Tibial artery (tissue), 4 donors: Measurements from ENCODE around the gene TMEM158.

Experiments used
- DNase-seq, 2 donors: peaks; one replicate each; pipeline ENCODE4 v3.0.0-alpha.2; 2019
- H3K27ac ChIP-seq, 2 donors: fragments of 200-600 bp; sonication (generic) in 1 of 2; 1 replicate in 1 of 2; 2 replicates in 1 of 2; pipeline ENCODE4 v1.5.1; 2018 to 2019; ENCODE audit warnings: mild to moderate bottlenecking in 1 of 2
- H3K27me3 ChIP-seq, 2 donors: fragments of 200-600 bp; sonication (generic) in 1 of 2; one replicate each; pipeline versions ENCODE4 v1.5.1 to v1.6.0; 2016 to 2019
- H3K36me3 ChIP-seq, 3 donors: fragments of 200-600 bp; sonication (generic) in 2 of 3; one replicate each; pipeline ENCODE4 v1.5.1; 2016 to 2019; ENCODE audit warnings: mild to moderate bottlenecking in 2 of 3
- H3K4me1 ChIP-seq, 4 donors: fragments of 200-600 bp; sonication (generic) in 2 of 4; 1 replicate in 3 of 4; 2 replicates in 1 of 4; pipeline ENCODE4 v1.5.1; 2016 to 2019
- H3K4me3 ChIP-seq, 2 donors: fragments of 200-600 bp; sonication (generic) in 1 of 2; 1 replicate in 1 of 2; 2 replicates in 1 of 2; pipeline ENCODE4 v1.5.1; 2018 to 2019; ENCODE audit warnings: mild to moderate bottlenecking in 2 of 2
- H3K9me3 ChIP-seq, 3 donors: fragments of 200-600 bp; sonication (generic) in 1 of 3; one replicate each; pipeline ENCODE4 v1.5.1; 2016 to 2019
- intact Hi-C: fragments of 100-400 bp; cut with DNase I; formaldehyde crosslinking; loops from one replicate; pipeline ENCODE4 v1.15.0; 2023; ENCODE audit warnings: low total_unique reads
- TF ChIP-seq, protein P1 (sequence below), 2 experiments: fragments of 200-600 bp in 1 of 2; fragments of 450-650 bp in 1 of 2; IDR thresholded peaks; one replicate each; pipeline ENCODE4 v1.5.1; 2017 to 2019; ENCODE audit warnings: antibody characterized with exemption in 2 of 2, mild to moderate bottlenecking in 1 of 2, moderate library complexity in 1 of 2

Gene TMEM158

DNA sequence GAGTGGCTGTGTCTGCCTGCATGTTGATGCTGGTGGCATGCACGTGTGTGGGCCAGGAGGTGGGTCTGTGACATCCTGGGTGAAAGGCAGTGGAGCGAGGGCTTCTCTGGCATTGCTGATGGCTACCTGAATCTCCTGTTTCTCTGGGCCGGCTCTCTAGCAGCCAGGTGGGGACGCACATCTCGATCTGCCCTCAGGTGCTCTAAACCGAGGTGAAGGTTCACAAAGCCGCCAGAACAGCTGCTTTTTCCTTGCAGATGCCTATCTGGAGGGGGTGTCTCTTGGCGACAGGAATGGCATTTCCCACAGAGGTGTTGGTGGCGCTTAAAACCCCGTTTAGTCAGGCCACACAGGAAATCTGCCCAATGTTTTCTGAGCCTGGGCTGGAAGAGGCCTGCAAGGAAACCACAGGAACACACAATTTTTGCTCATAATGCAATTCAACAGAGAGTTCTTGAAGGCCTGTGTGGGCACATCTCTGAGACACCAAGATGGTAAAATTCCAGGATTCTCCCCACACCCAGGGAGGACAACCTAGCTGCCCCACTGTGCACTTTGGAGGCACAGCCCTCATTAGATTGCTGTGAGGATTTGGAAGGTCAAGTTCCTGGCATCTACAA, 11.9 kb downstream of the TMEM158 start:
- peaks cover 0 to 14% of the 10 kb centered on the region in 2 donors for H3K27me3 ChIP-seq

DNA sequence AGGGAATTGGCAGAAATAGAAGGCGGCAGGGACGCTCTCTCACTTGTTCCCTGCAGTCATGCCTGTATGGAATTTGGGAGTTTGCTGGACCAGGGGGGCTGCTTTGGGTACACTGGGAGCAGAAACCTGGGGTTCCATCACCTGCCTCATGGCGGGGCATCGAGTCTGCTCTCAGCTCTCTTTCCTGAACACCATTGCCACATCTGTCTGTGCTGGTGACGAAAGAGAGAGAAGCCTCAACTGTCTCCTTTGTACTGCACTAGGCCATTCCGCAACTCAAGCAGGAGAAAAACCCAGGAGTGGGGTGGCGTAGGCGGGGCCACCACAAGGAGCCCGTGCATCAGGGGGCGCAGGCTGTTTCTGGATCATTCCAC, 14.0 kb downstream of the TMEM158 start:
- H3K27ac ChIP-seq = no peak overlapping the region
- intact Hi-C loops = loop anchor here (5.0 kb wide), 1 partner anchor 170 kb away; no protein-coding TSS in a partner anchor
- TF ChIP-seq, protein P1, sequence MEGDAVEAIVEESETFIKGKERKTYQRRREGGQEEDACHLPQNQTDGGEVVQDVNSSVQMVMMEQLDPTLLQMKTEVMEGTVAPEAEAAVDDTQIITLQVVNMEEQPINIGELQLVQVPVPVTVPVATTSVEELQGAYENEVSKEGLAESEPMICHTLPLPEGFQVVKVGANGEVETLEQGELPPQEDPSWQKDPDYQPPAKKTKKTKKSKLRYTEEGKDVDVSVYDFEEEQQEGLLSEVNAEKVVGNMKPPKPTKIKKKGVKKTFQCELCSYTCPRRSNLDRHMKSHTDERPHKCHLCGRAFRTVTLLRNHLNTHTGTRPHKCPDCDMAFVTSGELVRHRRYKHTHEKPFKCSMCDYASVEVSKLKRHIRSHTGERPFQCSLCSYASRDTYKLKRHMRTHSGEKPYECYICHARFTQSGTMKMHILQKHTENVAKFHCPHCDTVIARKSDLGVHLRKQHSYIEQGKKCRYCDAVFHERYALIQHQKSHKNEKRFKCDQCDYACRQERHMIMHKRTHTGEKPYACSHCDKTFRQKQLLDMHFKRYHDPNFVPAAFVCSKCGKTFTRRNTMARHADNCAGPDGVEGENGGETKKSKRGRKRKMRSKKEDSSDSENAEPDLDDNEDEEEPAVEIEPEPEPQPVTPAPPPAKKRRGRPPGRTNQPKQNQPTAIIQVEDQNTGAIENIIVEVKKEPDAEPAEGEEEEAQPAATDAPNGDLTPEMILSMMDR (IDR thresholded peaks at IDR 0.05) = no peak

More for the DNA sequence above, 11.9 kb downstream of the TMEM158 start:
- Histone ChIP-seq H3K4me3 (no peak overlapping the region), H3K9me3 (no peaks in the 10 kb centered on the region), H3K4me1 (peaks cover 0 to 6% (median 0%) of the 10 kb centered on the region in 4 donors), H3K27ac (no peak overlapping the region), H3K36me3 (no peaks in the 10 kb centered on the region)
- intact Hi-C loops = loop anchor here (5.0 kb wide), 1 partner anchor 172 kb away; no protein-coding TSS in a partner anchor
- TF ChIP-seq, protein P1 (IDR thresholded peaks at IDR 0.05) = no peak
- no peak for DNase-seq

DNA sequence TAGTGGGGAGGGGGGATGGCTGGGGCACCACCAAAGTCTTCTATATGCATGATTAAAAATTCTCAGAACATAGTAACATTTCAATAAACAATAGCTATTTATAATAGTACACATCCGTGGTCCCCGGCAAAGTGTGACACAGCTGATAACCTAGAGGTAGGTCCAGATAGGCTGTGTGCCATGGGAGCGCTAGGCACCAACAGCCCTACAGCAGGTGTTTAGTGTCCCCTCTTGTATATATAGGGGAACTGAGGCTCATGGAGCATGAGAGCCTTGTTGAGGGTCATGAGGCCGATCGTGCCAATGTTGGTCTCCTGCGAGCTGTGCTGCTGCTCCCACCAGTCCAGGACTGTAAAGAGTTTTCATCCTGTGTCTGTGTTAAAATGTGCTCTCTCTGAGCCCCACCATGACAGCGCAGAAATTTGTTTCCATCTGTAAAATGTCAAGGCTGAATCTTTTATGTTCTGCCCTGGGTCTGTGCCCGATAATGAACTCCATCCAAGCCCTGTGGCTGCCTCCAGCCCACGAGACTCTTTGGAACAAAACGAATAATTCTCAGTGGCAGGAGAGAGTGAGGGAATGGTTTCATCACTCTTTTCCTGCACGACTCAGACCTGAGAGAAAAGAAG, 14.5 kb downstream of the TMEM158 start:
- Histone ChIP-seq H3K4me3 (no peak overlapping the region), H3K9me3 (no peaks in the 10 kb centered on the region), H3K27me3 (peaks cover 0 to 14% of the 10 kb centered on the region in 2 donors), H3K27ac (no peak overlapping the region), H3K4me1 (peaks cover 0 to 6% (median 0%) of the 10 kb centered on the region in 4 donors), H3K36me3 (no peaks in the 10 kb centered on the region)
- intact Hi-C loops = loop anchor here (5.0 kb wide), 1 partner anchor 169 kb away; no protein-coding TSS in a partner anchor
- no peak for DNase-seq
- TF ChIP-seq, protein P1 (IDR thresholded peaks at IDR 0.05) = no peak

More for the DNA sequence above, 14.0 kb downstream of the TMEM158 start:
- H3K4me1 ChIP-seq = peaks cover 0 to 6% (median 0%) of the 10 kb centered on the region in 4 donors
- no peaks in the 10 kb centered on the region for H3K9me3 ChIP-seq
- no peak overlapping the region for H3K4me3 ChIP-seq
- no peaks in the 10 kb centered on the region for H3K36me3 ChIP-seq
- H3K27me3 ChIP-seq = peaks cover 0 to 14% of the 10 kb centered on the region in 2 donors
- DNase-seq = no peak

DNA sequence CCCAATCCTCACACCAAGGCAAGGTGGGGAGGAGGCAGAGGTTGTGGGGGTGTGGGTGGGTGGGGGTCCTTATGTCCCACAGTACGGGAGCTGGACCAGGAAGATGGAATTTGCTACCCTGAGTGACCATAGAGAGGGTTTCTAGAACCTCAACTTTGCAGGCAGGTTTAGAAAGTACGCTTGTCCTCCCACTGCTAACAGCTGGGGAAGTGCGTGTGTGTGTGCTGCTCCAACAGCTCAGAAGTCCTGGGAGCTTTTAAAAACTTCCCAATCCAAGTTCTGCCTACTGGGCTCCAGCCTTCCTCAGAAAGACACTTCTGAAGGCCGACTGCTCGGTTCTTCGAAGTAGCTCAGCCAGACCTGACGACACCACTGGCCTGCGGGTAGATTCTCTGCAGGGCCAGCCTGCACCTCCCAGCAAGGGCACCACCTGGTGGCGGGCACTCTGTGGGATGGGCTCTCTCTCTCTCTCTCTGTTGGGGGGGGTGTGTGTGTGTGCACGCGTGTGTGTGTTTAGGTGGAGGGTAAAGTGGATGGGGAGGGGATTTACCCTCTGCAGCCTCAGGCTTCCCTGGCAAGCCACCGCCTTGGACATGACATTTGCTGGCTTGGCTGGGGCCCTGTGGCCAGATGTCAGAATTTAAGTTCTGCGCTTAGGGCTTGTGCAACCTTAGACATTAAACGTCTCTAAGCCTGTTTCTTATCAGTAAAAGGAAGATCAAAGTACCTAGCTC, 15.6 kb downstream of the TMEM158 start:
- intact Hi-C loops = loop anchor here (5.0 kb wide), 1 partner anchor 168 kb away; no protein-coding TSS in a partner anchor

DNA sequence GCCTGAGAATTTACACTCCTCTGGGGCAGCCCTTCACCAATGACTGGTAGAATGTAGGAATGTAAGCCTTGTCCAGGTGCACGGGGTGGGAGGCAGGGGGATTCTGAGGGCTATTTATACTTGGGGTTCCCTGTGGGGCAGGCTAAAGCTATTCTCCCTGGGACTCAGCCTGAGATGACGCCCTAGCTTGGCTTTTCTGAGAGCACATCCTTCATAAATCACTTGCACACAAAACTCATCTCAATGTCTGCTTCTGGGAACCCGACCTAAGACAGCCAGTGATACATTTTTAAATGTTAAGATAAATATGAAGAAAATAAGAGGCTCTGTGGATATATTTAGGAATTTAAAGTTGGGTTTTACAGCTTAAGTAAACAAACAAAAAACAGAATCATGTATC, 16.6 kb downstream of the TMEM158 start:
- intact Hi-C loops = no loop called here
- Histone ChIP-seq H3K4me3 (no peak overlapping the region), H3K9me3 (no peaks in the 10 kb centered on the region), H3K27ac (no peak overlapping the region), H3K27me3 (peaks cover 0 to 14% of the 10 kb centered on the region in 2 donors), H3K36me3 (no peaks in the 10 kb centered on the region), H3K4me1 (peaks cover 0 to 6% (median 0%) of the 10 kb centered on the region in 4 donors)
- TF ChIP-seq, protein P1 (IDR thresholded peaks at IDR 0.05) = no peak
- no peak for DNase-seq

More for the DNA sequence above, 15.6 kb downstream of the TMEM158 start:
- Histone ChIP-seq H3K9me3 (no peaks in the 10 kb centered on the region), H3K4me3 (no peak overlapping the region), H3K36me3 (no peaks in the 10 kb centered on the region), H3K4me1 (peaks cover 0 to 6% (median 0%) of the 10 kb centered on the region in 4 donors), H3K27ac (no peak overlapping the region), H3K27me3 (peaks cover 0 to 14% of the 10 kb centered on the region in 2 donors)
- DNase-seq = peak; percentile 83
- TF ChIP-seq, protein P1 (IDR thresholded peaks at IDR 0.05) = peak; percentile 76 to 81
